ENCODE data around the gene ICAM3.
"Not testable (repeated sequence)": the region's sequence is repeated elsewhere in the genome, so short reads cannot be mapped to it uniquely, and the experiment has no call there.

ICAM3 gene, protein sequence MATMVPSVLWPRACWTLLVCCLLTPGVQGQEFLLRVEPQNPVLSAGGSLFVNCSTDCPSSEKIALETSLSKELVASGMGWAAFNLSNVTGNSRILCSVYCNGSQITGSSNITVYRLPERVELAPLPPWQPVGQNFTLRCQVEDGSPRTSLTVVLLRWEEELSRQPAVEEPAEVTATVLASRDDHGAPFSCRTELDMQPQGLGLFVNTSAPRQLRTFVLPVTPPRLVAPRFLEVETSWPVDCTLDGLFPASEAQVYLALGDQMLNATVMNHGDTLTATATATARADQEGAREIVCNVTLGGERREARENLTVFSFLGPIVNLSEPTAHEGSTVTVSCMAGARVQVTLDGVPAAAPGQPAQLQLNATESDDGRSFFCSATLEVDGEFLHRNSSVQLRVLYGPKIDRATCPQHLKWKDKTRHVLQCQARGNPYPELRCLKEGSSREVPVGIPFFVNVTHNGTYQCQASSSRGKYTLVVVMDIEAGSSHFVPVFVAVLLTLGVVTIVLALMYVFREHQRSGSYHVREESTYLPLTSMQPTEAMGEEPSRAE

DNA sequence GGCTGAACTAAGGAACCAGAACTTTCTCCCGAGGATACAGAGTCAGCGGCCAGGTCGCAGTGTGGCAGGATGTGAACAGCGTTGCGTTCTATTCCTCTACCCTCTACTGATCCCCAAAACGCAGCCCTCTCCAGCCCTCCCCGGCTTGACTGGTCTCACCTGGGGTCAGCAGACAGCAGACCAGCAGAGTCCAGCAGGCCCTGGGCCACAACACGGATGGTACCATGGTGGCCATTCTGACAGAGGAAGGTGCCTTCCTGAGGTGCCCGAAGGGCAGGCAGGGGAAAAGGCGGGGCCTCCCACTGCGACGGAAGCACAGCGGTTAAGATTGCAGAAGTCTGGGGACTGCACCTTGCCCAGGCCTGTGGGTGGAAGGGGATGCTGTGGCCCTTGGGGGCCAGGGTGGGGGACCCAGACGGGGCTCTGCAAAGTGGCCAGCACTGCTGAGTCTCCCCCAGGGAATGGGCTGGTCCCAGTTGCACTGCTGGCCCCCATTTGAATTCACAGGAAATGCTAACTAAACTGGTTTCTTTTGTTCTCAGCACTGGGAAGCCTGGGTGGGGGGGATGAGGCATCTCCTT is at the start of gene ICAM3:
Gene ICAM3, minus strand, starts transcription at position 245 of the 581 bp plus-strand sequence. Its CDS starts 10 bp downstream, at position 235.
- no peaks in the 10 kb centered on the region for H3K27me3 Mint-ChIP-seq
- peak; percentile 81 for DNase-seq
- H3K4me1 Mint-ChIP-seq = peaks cover 39% of the 10 kb centered on the region
- no peaks in the 10 kb centered on the region for H3K9me3 Mint-ChIP-seq
- H3K27ac Mint-ChIP-seq = peak within 1 kb of the TSS; percentile 93
- peak within 1 kb of the TSS; percentile 91 for H3K4me3 Mint-ChIP-seq
- ATAC-seq = peak; percentile 94
- H3K36me3 Mint-ChIP-seq (ENCODE audit: low read depth) = peaks cover 3% of the 10 kb centered on the region

DNA sequence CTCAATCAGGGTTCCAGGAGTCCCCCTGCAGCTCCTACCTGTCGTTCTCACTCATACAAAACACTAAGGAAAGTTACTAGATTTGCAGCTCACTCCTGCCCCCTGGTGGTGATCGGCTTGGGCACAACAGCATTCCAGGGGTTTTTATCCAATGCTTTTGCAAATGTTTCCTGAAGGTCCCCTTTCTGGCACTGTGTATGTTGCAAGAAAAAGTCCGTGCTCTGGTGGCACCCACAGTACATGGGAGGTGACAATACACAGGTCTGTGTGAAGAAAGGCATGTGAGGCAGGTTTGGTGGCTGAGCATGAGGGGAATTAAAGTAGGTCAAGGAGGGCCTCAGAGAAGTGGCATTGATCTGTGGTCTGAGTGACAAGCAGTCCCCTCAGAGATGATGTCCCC is 49.5 kb upstream of the ICAM3 start:
- ATAC-seq (peak; percentile 21), DNase-seq (peak; percentile 91)
- no peaks in the 10 kb centered on the region for H3K9me3 Mint-ChIP-seq
- H3K27ac Mint-ChIP-seq = no peak overlapping the region
- peaks cover 20% of the 10 kb centered on the region for H3K36me3 Mint-ChIP-seq (ENCODE audit: low read depth)
- peaks cover 16% of the 10 kb centered on the region for H3K4me1 Mint-ChIP-seq
- H3K4me3 Mint-ChIP-seq = no peak overlapping the region
- H3K27me3 Mint-ChIP-seq = no peaks in the 10 kb centered on the region

DNA sequence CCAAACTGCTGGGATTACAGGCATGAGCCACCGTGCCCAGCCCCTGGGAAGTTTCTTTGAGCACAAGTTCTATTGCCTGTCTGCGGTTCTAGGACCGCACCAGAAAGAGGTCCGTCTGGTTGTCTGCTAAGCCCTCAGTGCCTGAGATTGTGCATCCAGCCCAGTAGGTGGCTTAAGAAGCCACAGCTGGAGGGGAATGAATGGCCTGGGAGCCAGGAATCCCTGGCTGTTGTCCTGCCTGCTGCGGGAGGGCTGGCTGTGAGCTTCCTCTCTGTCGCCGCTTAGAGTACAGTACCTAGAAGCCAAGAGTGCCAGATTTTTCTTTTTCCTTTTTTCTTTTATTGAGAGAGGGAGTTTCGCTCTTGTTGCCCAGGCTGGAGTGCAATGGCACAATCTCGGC is 45.2 kb upstream of the ICAM3 start:
- peaks cover 31% of the 10 kb centered on the region for H3K4me1 Mint-ChIP-seq
- peaks cover 4% of the 10 kb centered on the region for H3K27me3 Mint-ChIP-seq
- H3K27ac Mint-ChIP-seq = no peak overlapping the region
- DNase-seq (no peak), ATAC-seq (no peak)
- peaks cover 5% of the 10 kb centered on the region for H3K36me3 Mint-ChIP-seq (ENCODE audit: low read depth)
- H3K9me3 Mint-ChIP-seq = no peaks in the 10 kb centered on the region
- H3K4me3 Mint-ChIP-seq = no peak overlapping the region

DNA sequence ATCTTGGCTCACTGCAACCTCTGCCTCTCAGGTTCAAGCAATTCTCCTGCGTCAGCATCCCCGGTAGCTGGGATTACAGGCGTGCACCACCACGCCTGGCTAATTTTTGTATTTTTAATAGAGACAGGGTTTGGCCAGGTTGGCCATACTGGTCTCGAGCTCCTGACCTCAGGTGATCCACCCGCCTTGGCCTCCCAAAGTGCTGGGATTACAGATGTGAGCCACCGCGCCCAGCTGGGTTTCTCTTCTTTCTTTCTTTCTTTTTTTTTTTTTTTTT is 43.7 kb upstream of the ICAM3 start:
- not testable (repeated sequence) for ATAC-seq; H3K27ac Mint-ChIP-seq; H3K36me3 Mint-ChIP-seq (ENCODE audit: low read depth); H3K9me3 Mint-ChIP-seq; H3K27me3 Mint-ChIP-seq; DNase-seq; H3K4me3 Mint-ChIP-seq
- H3K4me1 Mint-ChIP-seq = peaks cover 36% of the 10 kb centered on the region

DNA sequence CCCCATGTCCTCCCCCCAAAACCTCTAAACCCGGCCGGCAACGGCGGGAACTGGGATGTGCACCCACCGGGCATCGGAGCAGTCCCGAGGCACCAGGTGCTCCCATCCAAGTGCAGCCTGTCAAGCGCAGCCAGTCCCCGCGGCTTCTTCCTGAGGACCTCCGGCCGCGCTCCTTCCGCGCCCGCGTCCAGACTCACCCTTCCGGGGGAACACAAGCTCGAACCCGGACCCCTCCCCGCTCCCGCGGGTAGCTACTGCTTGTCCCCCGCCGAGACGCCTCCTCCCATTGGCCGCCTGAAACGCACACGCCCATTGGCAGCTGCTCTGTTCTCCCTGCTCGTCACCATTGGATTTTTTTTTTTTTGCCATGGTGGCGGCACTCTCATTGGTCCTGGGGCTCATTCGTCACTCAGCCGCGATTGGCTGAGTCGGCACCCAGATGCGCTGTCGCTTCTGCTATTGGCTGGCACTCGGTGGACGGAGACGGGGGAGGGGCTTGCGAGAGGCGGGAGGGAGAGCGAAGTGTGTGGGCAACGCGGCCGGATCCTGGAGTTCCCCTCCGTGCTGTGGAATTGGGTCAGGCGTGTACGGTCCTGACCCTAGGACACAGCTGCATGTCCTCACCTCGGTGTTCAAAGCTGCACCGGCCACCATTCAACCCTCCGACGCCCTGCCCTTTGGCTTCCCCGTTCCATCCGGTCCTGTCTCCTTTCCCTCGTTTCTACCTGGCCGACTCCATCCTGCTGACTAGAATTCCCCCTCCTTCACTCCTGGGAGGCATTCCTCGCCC is 41.1 kb upstream of the ICAM3 start, which contains the start of gene TYK2:
Gene TYK2, minus strand, starts transcription at position 260 of the 790 bp plus-strand sequence. CDS start 2,166 bp downstream, outside the sequence.
- ATAC-seq (peak; percentile 98), DNase-seq (peak; percentile 95)
- H3K27me3 Mint-ChIP-seq = peaks cover 4% of the 10 kb centered on the region
- peaks cover 22% of the 10 kb centered on the region for H3K4me1 Mint-ChIP-seq
- H3K36me3 Mint-ChIP-seq (ENCODE audit: low read depth) = peaks cover 16% of the 10 kb centered on the region
- H3K9me3 Mint-ChIP-seq = no peaks in the 10 kb centered on the region
- H3K4me3 Mint-ChIP-seq = peak within 1 kb of the TSS; percentile 93
- peak within 1 kb of the TSS; percentile 95 for H3K27ac Mint-ChIP-seq

DNA sequence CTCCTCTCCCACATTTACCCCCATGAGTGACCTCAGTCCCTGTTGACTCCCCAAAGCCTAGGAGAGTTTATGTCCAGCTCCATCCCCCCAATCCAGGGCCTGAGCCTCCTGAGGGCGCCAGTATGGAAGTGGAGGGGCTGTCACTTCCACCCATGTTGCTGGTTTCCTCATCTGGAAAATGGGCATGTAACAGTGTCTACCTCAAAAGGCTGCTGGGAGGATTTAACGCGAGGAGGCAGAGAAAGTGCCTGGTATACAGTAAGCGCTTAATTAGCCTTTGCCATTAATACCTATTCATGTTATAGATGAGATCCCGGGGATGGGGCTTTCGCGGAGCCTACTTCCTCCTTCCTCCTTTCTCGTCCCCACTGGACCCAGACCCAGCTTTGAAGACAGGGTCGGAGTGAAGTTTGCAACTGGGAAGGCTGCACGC is 40.5 kb upstream of the ICAM3 start:
- DNase-seq (no peak), ATAC-seq (no peak)
- H3K36me3 Mint-ChIP-seq (ENCODE audit: low read depth) = peaks cover 18% of the 10 kb centered on the region
- peaks cover 22% of the 10 kb centered on the region for H3K4me1 Mint-ChIP-seq
- peak overlapping the region; percentile 93 for H3K4me3 Mint-ChIP-seq
- H3K27ac Mint-ChIP-seq = peak overlapping the region; percentile 95
- no peaks in the 10 kb centered on the region for H3K9me3 Mint-ChIP-seq
- H3K27me3 Mint-ChIP-seq = peaks cover 4% of the 10 kb centered on the region

DNA sequence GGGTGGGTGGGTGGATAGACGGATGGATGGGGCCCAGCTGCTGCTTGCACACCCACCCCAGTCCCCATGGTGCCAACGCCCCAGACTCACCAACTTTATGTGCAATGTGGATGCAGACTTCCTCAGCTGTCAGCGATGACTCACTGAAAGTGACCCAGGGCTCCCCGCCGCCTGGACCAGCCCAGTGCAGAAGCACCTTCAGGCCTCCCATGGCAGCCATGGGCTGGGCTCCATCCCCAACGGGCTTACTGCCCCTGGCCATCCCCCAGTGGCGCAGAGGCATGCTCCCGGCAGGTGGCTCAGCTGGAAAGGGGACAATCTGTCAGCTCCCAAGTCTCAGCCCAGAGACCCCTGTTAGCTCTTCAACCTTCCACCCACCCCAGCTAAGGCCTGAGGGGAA is 38.7 kb upstream of the ICAM3 start:
- no peak for ATAC-seq
- H3K4me3 Mint-ChIP-seq = no peak overlapping the region
- H3K4me1 Mint-ChIP-seq = peaks cover 25% of the 10 kb centered on the region
- DNase-seq = no peak
- H3K9me3 Mint-ChIP-seq = no peaks in the 10 kb centered on the region
- H3K27me3 Mint-ChIP-seq = peaks cover 4% of the 10 kb centered on the region
- peaks cover 24% of the 10 kb centered on the region for H3K36me3 Mint-ChIP-seq (ENCODE audit: low read depth)
- no peak overlapping the region for H3K27ac Mint-ChIP-seq

DNA sequence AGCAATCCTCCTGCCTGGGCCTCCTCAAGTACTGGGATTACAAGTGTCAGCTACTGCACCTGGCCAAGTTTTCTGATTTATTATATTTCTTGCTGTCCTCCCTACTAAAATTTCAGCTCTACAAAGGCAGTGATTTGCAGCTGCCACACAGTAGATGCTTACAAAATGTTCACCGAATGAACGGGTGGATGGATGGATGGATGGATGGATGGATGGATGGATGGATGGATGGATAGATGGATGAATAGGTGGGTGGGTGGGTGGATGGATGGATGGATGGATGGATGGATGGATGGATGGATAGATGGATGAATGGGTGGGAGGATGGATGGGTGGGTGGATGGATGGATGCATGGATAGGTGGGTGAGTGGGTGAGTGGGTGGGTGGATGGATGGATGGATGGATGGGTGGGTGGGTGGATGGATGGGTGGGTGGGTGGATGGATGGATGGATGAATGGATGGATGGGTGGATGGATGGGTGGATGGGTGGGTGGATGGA is 37.8 kb upstream of the ICAM3 start:
- not testable (repeated sequence) for H3K27ac Mint-ChIP-seq, H3K4me3 Mint-ChIP-seq, DNase-seq, H3K27me3 Mint-ChIP-seq, ATAC-seq, H3K9me3 Mint-ChIP-seq
- H3K36me3 Mint-ChIP-seq (ENCODE audit: low read depth) = peaks cover 24% of the 10 kb centered on the region
- peaks cover 25% of the 10 kb centered on the region for H3K4me1 Mint-ChIP-seq

DNA sequence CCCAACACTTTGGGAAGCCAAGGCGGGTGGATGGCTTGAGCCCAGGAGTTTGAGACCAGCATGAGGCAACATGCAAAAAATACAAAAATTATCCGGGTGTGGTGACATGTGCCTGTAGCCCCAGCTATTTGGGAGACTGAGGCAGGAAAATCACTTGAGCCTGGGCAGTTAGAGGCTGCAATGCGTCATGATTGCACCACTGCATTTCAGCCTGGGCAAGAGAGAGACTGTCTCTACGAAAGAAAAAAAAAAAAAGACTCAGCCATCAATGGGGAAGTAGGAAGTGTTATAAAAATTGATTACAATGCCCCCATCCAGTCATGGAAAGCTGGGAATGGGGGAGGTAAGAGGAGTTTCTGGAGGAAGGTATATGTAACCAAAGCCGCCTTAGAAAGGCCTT is 35.5 kb upstream of the ICAM3 start:
- Mint-ChIP-seq H3K36me3 (ENCODE audit: low read depth) (peaks cover 24% of the 10 kb centered on the region), H3K27ac (no peak overlapping the region), H3K4me1 (peaks cover 14% of the 10 kb centered on the region), H3K9me3 (no peaks in the 10 kb centered on the region), H3K27me3 (no peaks in the 10 kb centered on the region), H3K4me3 (no peak overlapping the region)
- DNase-seq = no peak
- no peak for ATAC-seq

DNA sequence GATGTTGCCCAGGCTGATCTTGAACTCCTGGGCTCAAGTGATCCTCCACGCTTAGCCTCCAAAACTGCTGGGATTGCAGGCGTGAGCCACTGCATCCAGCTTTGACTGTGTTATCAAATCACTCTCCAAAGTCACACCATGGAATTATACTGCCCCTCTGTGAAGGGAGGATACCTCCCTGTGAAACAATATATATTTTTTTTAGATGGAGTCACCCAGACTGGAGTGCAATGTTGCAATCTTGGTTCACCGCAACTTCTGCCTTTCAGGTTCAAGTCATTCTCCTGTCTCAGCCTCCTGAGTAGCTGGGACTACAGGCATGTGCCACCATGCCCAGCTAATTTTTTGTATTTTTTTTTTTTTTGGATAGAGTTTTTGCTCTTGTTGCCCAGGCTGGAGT is 33.3 kb upstream of the ICAM3 start:
- Mint-ChIP-seq H3K4me3 (no peak overlapping the region), H3K4me1 (peaks cover 12% of the 10 kb centered on the region), H3K9me3 (no peaks in the 10 kb centered on the region), H3K27ac (no peak overlapping the region), H3K36me3 (ENCODE audit: low read depth) (peaks cover 27% of the 10 kb centered on the region), H3K27me3 (no peaks in the 10 kb centered on the region)
- no peak for ATAC-seq
- no peak for DNase-seq

DNA sequence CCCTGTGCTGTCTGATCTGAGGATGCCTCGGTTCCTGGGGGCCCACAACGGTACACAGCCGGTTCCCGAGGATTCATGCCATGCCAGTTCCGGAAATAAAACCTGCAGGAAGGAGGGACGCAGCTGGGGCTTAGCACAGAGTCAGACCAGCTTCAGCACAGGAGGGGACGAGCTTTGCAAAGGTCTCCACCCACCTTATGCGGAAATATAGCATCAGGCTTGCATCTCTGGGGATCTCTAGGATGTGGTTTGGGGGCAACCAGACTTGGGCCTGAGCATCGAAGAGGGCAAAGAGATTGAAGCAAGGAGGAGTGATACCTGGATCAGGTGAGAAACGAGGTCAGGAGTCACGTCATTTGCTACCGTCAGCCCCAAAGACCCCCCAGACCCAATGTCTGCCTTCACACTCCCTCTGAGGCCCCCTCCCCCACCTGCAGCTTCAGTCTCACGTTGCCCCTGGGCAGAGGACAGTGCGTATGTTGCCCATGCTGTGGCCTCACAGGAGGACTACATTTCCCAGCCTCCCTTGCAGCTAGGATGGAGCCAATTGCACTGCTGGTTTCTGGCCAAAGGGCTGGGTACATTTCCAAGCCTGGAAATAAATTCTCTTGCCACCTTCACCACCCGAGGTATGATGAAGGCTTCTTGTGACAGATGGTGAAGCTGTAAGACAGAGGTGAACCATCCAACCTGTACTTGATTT is 28.8 kb upstream of the ICAM3 start:
- DNase-seq = no peak
- no peak overlapping the region for H3K4me3 Mint-ChIP-seq
- no peaks in the 10 kb centered on the region for H3K9me3 Mint-ChIP-seq
- peaks cover 9% of the 10 kb centered on the region for H3K4me1 Mint-ChIP-seq
- no peaks in the 10 kb centered on the region for H3K27me3 Mint-ChIP-seq
- no peak overlapping the region for H3K27ac Mint-ChIP-seq
- peaks cover 24% of the 10 kb centered on the region for H3K36me3 Mint-ChIP-seq (ENCODE audit: low read depth)
- ATAC-seq = peak; percentile 74

DNA sequence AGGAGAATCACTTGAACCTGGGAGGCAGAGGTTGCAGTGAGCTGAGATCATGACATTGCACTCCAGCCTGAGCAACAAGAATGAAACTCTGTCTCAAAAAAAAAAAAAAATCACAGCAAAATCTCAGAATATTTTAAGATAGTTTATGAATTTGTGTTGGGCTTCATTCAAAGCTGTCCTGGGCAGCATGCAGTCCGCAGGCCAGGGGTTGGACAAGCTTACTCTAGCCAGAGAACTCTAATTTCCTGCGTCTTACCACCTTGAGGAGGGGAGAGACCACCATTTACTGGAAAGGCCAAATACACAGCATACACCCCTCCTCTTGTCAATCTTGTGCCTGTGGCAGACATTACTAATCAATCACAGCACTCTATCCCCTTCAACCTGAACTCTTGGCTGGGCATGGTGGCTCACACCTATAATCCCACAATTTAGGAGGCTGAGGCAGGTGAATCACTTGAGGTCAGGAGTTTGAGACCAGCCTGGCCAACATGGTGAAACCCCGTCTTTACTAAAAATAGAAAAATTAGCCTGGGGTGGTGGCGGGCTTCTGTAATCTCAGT is 27.6 kb upstream of the ICAM3 start:
- H3K27me3 Mint-ChIP-seq, H3K4me3 Mint-ChIP-seq, H3K4me1 Mint-ChIP-seq, ATAC-seq, DNase-seq, H3K9me3 Mint-ChIP-seq, H3K27ac Mint-ChIP-seq: not testable (repeated sequence)
- H3K36me3 Mint-ChIP-seq (ENCODE audit: low read depth) = peaks cover 29% of the 10 kb centered on the region

DNA sequence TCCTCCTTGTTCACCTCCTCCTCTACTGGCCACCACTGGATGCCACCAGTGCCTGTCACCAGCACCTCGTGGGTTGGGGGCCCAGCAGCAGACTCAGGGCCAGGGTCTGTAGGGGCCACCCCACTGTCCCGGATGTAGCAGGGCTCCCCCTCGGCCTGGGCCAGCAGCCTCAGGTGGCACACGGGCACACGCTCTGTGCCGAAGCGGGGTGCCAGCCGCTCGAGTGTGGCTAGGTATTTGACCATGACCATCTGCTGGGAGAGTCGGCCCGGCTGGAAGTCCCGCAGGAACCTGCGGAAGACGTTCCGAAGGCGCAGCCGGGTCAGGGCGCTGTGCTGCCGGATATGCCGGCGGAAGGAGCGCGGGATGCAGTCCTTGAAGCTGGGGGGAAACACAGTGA is 26.1 kb upstream of the ICAM3 start:
- Mint-ChIP-seq H3K27ac (no peak overlapping the region), H3K4me3 (no peak overlapping the region), H3K9me3 (no peaks in the 10 kb centered on the region), H3K36me3 (ENCODE audit: low read depth) (peaks cover 34% of the 10 kb centered on the region), H3K4me1 (peaks cover 9% of the 10 kb centered on the region), H3K27me3 (no peaks in the 10 kb centered on the region)
- ATAC-seq = no peak
- DNase-seq = no peak

DNA sequence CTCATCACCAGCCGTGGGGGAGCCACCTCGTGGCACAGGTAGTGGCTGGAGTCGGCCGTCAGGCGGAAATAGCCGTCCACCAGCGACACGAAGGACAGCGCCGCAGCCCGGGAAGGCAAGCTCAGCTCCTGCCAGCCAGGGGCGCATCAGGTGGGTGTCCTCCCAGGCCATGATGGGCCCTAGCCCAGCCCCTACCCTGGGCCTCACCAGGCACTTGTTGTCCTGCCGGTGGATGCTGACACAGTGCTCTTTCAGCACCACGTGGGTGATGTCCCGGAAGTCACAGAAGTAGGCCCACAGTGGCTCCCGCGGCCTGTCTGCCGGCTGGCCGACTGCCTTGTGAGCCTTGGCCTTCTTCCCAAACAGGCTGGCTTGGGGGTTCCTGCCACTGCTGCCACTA is 25.2 kb upstream of the ICAM3 start:
- H3K4me3 Mint-ChIP-seq = no peak overlapping the region
- peaks cover 33% of the 10 kb centered on the region for H3K36me3 Mint-ChIP-seq (ENCODE audit: low read depth)
- H3K27me3 Mint-ChIP-seq = no peaks in the 10 kb centered on the region
- H3K4me1 Mint-ChIP-seq = peaks cover 9% of the 10 kb centered on the region
- DNase-seq (no peak), ATAC-seq (no peak)
- H3K27ac Mint-ChIP-seq = no peak overlapping the region
- H3K9me3 Mint-ChIP-seq = no peaks in the 10 kb centered on the region

All from activated naive CD8-positive, alpha-beta T cell treated with anti-CD3 and anti-CD28 coated beads, Interleukin-2, amount 50 U/mL, for 24 hours (primary cell).